ENCODE data around the gene PSTK.

- TF ChIP-seq CTCF (IDR thresholded peaks at IDR 0.05; ENCODE audit: insufficient read depth, low read length, poor library complexity, severe bottlenecking) (no peak), EZH2phosphoT487 (conservative IDR thresholded peaks at IDR 0.05; ENCODE audit: low read length) (no peak)
These were observed 34.6 kb downstream of the PSTK start for GRCh38 chr10:123014772-123015171.
